Liver (tissue), 9 donors: ENCODE data around the gene CARD8. TPM values are rescaled to one million over a fixed set of nuclear protein-coding genes. Genes with fewer than 3 reads are reported as not detected.
A peak's percentile ranks its signal among the peaks of the same experiment; 100 is the strongest.

ENCODE experiments used
- DNase-seq: peaks from one replicate; pipeline ENCODE4 v3.0.0-alpha.2; 2017; ENCODE audit warnings: low spot score
- H3K27ac ChIP-seq, 2 donors: one replicate each; pipeline ENCODE4 v1.7.0; 2013; ENCODE audit warnings: inconsistent platforms in 2 of 2, low read length in 2 of 2, control low read depth in 1 of 2, low read depth in 1 of 2, mild to moderate bottlenecking in 1 of 2
- H3K27me3 ChIP-seq, 4 donors: one replicate each; pipeline versions ENCODE4 v1.6.1 to v1.7.0; 2013; ENCODE audit warnings: low read length in 3 of 4, inconsistent platforms in 1 of 4, mild to moderate bottlenecking in 1 of 4, moderate library complexity in 1 of 4; ENCODE audit not compliant: control insufficient read depth in 4 of 4, insufficient read depth in 4 of 4
- H3K36me3 ChIP-seq, 4 donors: one replicate each; pipeline versions ENCODE4 v1.6.1 to v1.7.0; 2013; ENCODE audit warnings: low read length in 3 of 4, mild to moderate bottlenecking in 3 of 4, low read depth in 1 of 4, moderate library complexity in 1 of 4; ENCODE audit not compliant: control insufficient read depth in 4 of 4, insufficient read depth in 3 of 4
- H3K4me1 ChIP-seq, 4 donors: one replicate each; pipeline versions ENCODE4 v1.6.1 to v1.7.0; 2013; ENCODE audit warnings: low read length in 3 of 4, mild to moderate bottlenecking in 3 of 4, moderate library complexity in 1 of 4; ENCODE audit not compliant: control insufficient read depth in 4 of 4, insufficient read depth in 4 of 4
- H3K4me3 ChIP-seq, 3 donors: one replicate each; pipeline versions ENCODE4 v1.6.1 to v1.7.0; 2013; ENCODE audit warnings: low read length in 3 of 3, control low read depth in 1 of 3, low read depth in 1 of 3, mild to moderate bottlenecking in 1 of 3
- H3K9ac ChIP-seq, 2 donors: one replicate each; pipeline ENCODE4 v1.7.0; 2013; ENCODE audit warnings: low read length in 2 of 2, mild to moderate bottlenecking in 2 of 2, moderate library complexity in 2 of 2, control low read depth in 1 of 2, low read depth in 1 of 2
- H3K9me3 ChIP-seq, 4 donors: one replicate each; pipeline versions ENCODE4 v1.6.1 to v1.7.0; 2013; ENCODE audit warnings: low read length in 3 of 4; ENCODE audit not compliant: control insufficient read depth in 4 of 4
- ATF3 ChIP-seq: IDR thresholded peaks from 2 replicates; pipeline ENCODE4 v1.6.1; 2016; ENCODE audit warnings: antibody characterized with exemption
- EGR1 ChIP-seq, 2 donors: IDR thresholded peaks; 2 replicates each; pipeline ENCODE4 v1.6.1; 2016 to 2018; ENCODE audit warnings: antibody characterized with exemption in 2 of 2, low read depth in 2 of 2
- FOXA2 ChIP-seq: IDR thresholded peaks from 2 replicates; pipeline ENCODE4 v1.6.1; 2016; ENCODE audit warnings: antibody characterized with exemption
- GABPA ChIP-seq, 2 donors: IDR thresholded peaks in 1 of 2; conservative IDR thresholded peaks in 1 of 2; 2 replicates each; pipeline ENCODE4 v1.6.1; 2016; ENCODE audit warnings: antibody characterized with exemption in 2 of 2, mild to moderate bottlenecking in 1 of 2, moderate library complexity in 1 of 2
- HNF4A ChIP-seq, 2 donors: conservative IDR thresholded peaks; 2 replicates each; pipeline ENCODE4 v1.6.1; 2016; ENCODE audit warnings: antibody characterized with exemption in 2 of 2, mild to moderate bottlenecking in 2 of 2
- HNF4G ChIP-seq: IDR thresholded peaks from 2 replicates; pipeline ENCODE4 v1.6.1; 2016; ENCODE audit warnings: antibody characterized with exemption
- JUND ChIP-seq, 2 donors: IDR thresholded peaks; 2 replicates each; pipeline ENCODE4 v1.6.1; 2016; ENCODE audit warnings: antibody characterized with exemption in 2 of 2
- MAX ChIP-seq: IDR thresholded peaks from 2 replicates; pipeline ENCODE4 v1.6.1; 2016; ENCODE audit warnings: antibody characterized with exemption
- RAD21 ChIP-seq, 2 donors: IDR thresholded peaks; 2 replicates each; pipeline ENCODE4 v1.6.1; 2016; ENCODE audit warnings: antibody characterized with exemption in 2 of 2, mild to moderate bottlenecking in 2 of 2
- SP1 ChIP-seq: IDR thresholded peaks from 2 replicates; pipeline ENCODE4 v1.6.1; 2018; ENCODE audit warnings: antibody characterized with exemption, mild to moderate bottlenecking
- YY1 ChIP-seq: IDR thresholded peaks from 2 replicates; pipeline ENCODE4 v1.6.1; 2016; ENCODE audit warnings: antibody characterized with exemption, mild to moderate bottlenecking
- WGBS: extraction: QIAGEN DNeasy Blood & Tissue Kit; methylation state at CpG from one replicate; pipeline ENCODE4 v1.1.7; 2013; 5-methylcytosine and 5-hydroxymethylcytosine counted together
- polyA plus RNA-seq, 2 donors: library from polyadenylated mRNA; stranded (reverse) in 1 of 2; unstranded in 1 of 2; fragments of 200-250 nt in 1 of 2; fragments of >200 nt in 1 of 2; fragmentation: Nextera tagmentation in 1 of 2; extraction: Ambion mirVana in 1 of 2; gene quantifications; one replicate each; pipeline versions ENCODE4 v1.2.1 to v1.2.3, GENCODE V29; 2013 to 2015
- total RNA-seq, 2 donors: library from RNA; depleted of rRNA; stranded (reverse); fragments of >200 nt; gene quantifications; one replicate each; pipeline ENCODE4 v1.2.3, GENCODE V29; 2014
- TF ChIP-seq, protein P1 (sequence below): fragments of 150-350 bp; IDR thresholded peaks from 2 replicates; pipeline ENCODE4 v1.5.1; 2017; ENCODE audit warnings: improper control_type of control experiment, low read depth, low read length; ENCODE audit not compliant: missing input control
- TF ChIP-seq, protein P2 (sequence below): IDR thresholded peaks from 2 replicates; pipeline ENCODE4 v1.6.1; 2016; ENCODE audit warnings: antibody characterized with exemption, mild to moderate bottlenecking
- donor health status: healthy.
- donor health status: healthy.
- donor health status: healthy.
- donor health status: healthy.
- donor health status: healthy.

CARD8 gene
- total and polyA plus RNA-seq, 4 donors = 9.4 to 36.3 (median 22.4) TPM

GRCh38 chr19:48174445-48175030 is 81.2 kb downstream of the CARD8 start (continued):
- TF ChIP-seq, protein P1, sequence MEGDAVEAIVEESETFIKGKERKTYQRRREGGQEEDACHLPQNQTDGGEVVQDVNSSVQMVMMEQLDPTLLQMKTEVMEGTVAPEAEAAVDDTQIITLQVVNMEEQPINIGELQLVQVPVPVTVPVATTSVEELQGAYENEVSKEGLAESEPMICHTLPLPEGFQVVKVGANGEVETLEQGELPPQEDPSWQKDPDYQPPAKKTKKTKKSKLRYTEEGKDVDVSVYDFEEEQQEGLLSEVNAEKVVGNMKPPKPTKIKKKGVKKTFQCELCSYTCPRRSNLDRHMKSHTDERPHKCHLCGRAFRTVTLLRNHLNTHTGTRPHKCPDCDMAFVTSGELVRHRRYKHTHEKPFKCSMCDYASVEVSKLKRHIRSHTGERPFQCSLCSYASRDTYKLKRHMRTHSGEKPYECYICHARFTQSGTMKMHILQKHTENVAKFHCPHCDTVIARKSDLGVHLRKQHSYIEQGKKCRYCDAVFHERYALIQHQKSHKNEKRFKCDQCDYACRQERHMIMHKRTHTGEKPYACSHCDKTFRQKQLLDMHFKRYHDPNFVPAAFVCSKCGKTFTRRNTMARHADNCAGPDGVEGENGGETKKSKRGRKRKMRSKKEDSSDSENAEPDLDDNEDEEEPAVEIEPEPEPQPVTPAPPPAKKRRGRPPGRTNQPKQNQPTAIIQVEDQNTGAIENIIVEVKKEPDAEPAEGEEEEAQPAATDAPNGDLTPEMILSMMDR = no peak
- TF ChIP-seq SP1 = no peak

GRCh38 chr19:48171710-48172109 is 84.0 kb downstream of the CARD8 start:
- TF ChIP-seq HNF4G (no peak), GABPA (IDR thresholded peaks at IDR 0.05 in 1 of 2, conservative IDR thresholded peaks at IDR 0.05 in 1 of 2) (no peak), RAD21 (IDR thresholded peaks at IDR 0.05) (no peak), FOXA2 (no peak), JUND (IDR thresholded peaks at IDR 0.05) (no peak), YY1 (no peak)
- TF ChIP-seq, protein P2, sequence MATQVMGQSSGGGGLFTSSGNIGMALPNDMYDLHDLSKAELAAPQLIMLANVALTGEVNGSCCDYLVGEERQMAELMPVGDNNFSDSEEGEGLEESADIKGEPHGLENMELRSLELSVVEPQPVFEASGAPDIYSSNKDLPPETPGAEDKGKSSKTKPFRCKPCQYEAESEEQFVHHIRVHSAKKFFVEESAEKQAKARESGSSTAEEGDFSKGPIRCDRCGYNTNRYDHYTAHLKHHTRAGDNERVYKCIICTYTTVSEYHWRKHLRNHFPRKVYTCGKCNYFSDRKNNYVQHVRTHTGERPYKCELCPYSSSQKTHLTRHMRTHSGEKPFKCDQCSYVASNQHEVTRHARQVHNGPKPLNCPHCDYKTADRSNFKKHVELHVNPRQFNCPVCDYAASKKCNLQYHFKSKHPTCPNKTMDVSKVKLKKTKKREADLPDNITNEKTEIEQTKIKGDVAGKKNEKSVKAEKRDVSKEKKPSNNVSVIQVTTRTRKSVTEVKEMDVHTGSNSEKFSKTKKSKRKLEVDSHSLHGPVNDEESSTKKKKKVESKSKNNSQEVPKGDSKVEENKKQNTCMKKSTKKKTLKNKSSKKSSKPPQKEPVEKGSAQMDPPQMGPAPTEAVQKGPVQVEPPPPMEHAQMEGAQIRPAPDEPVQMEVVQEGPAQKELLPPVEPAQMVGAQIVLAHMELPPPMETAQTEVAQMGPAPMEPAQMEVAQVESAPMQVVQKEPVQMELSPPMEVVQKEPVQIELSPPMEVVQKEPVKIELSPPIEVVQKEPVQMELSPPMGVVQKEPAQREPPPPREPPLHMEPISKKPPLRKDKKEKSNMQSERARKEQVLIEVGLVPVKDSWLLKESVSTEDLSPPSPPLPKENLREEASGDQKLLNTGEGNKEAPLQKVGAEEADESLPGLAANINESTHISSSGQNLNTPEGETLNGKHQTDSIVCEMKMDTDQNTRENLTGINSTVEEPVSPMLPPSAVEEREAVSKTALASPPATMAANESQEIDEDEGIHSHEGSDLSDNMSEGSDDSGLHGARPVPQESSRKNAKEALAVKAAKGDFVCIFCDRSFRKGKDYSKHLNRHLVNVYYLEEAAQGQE = no peak
- WGBS = 93% methylated on average over 37 of the region's 37 CpGs
- Histone ChIP-seq H3K36me3 (peaks cover 0 to 8% (median 0%) of the 10 kb centered on the region in 4 donors), H3K9ac (no peak overlapping the region), H3K27me3 (no peaks in the 10 kb centered on the region), H3K27ac (no peak overlapping the region), H3K9me3 (no peaks in the 10 kb centered on the region), H3K4me1 (peaks cover 0 to 13% (median 9%) of the 10 kb centered on the region in 4 donors), H3K4me3 (no peak overlapping the region)
- DNase-seq = no peak

GRCh38 chr19:48170817-48171347 is 84.8 kb downstream of the CARD8 start:
- H3K4me1 ChIP-seq = peaks cover 0 to 13% (median 9%) of the 10 kb centered on the region in 4 donors
- TF ChIP-seq ATF3 = no peak
- TF ChIP-seq RAD21 (IDR thresholded peaks at IDR 0.05) = no peak
- TF ChIP-seq EGR1 (IDR thresholded peaks at IDR 0.05; ENCODE audit: low read depth in 2 of 2) = no peak
- TF ChIP-seq GABPA (IDR thresholded peaks at IDR 0.05 in 1 of 2, conservative IDR thresholded peaks at IDR 0.05 in 1 of 2) = no peak
- no peak for TF ChIP-seq MAX
- TF ChIP-seq HNF4A (conservative IDR thresholded peaks at IDR 0.05) = no peak
- DNase-seq = no peak
- H3K27me3 ChIP-seq = no peaks in the 10 kb centered on the region
- WGBS = 6% methylated on average over 21 of the region's 21 CpGs
- peak overlapping the region; percentile 73 to 89 (median 75) for H3K4me3 ChIP-seq
- H3K27ac ChIP-seq = peak overlapping the region in 1 of 2 donors; percentile 98
- no peaks in the 10 kb centered on the region for H3K9me3 ChIP-seq
- H3K9ac ChIP-seq = peak overlapping the region in 1 of 2 donors; percentile 54
- H3K36me3 ChIP-seq = peaks cover 0 to 8% (median 0%) of the 10 kb centered on the region in 4 donors
